ENCODE data around the gene NPTN. TPM values are rescaled to one million over a fixed set of nuclear protein-coding genes. Genes with fewer than 3 reads are reported as not detected.

The NPTN gene
- total RNA-seq, 1 experiment from 2014 or later: 164 TPM

DNA sequence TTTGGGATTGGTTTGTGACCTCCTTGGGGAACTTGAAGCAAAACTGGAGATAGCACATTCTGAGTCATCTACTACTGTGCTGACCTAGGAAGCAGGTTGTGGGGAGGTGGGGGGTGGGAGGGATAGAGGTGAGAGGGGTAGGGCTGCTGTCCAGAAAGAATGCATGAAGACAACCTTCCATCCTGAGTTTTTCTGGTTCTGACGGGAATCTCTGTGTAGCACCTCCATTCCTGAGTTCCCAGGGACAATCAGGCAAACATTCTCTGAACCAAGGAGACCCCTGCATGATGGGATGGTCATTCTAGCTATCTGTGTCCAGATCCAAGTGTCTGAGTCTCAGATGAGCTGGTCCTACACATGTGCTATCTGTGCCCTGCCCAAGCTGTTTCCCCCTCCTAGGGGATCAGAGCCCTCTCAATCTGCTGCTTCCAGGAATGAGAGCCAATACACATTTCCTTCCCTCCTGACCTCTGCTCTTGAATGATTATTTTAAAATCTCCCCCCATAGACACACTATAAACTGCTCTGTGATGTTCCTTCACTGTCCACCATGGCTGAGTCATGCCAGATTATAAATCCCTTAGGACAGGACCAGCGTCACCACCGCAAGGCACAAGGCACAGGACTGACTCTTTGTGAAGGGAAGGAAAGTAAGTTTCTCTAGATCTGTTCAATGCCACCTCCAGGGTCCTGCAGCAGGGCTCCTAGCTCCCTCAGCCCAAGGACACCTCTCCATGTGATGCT is 48.8 kb upstream of the NPTN start:
- Histone ChIP-seq H3K79me2 (ENCODE audit: low read length) (peaks cover 27% of the 10 kb centered on the region), H4K20me1 (ENCODE audit: low read length) (peaks cover 8% of the 10 kb centered on the region; the same call in 1 of the 2 replicates), H3K9me2 (replicated peaks; ENCODE audit: low read length) (no peaks in the 10 kb centered on the region), H3K4me3 (ENCODE audit: low read length) (no peak overlapping the region), H3K4me2 (ENCODE audit: low read length) (0 out of 2 replicates have a peak overlapping the region, but pooled peaks have one; percentile 7), H3K27me3 (ENCODE audit: low read length) (no peaks in the 10 kb centered on the region), H3K27ac (ENCODE audit: low read length) (no peak overlapping the region), H3K36me3 (ENCODE audit: low read depth, low read length) (no peaks in the 10 kb centered on the region), H2AFZ (ENCODE audit: low read length) (no peak overlapping the region), H3K9ac (ENCODE audit: low read length) (no peak overlapping the region), H3K9me3 (ENCODE audit: low read length) (no peaks in the 10 kb centered on the region), H3K4me1 (ENCODE audit: insufficient read depth, low read length) (peaks cover 35% of the 10 kb centered on the region), H3F3A (ENCODE audit: low read length, unreplicated experiment) (no peaks in the 10 kb centered on the region)
- DNase-seq (no peak), ATAC-seq (no peak)
- TF ChIP-seq EZH2 (IDR thresholded peaks at IDR 0.05; ENCODE audit: low read length, unreplicated experiment) (no peak), EZH2phosphoT487 (IDR thresholded peaks at IDR 0.05; ENCODE audit: borderline replicate concordance, low read length) (no peak)
- TF ChIP-seq, protein P1, sequence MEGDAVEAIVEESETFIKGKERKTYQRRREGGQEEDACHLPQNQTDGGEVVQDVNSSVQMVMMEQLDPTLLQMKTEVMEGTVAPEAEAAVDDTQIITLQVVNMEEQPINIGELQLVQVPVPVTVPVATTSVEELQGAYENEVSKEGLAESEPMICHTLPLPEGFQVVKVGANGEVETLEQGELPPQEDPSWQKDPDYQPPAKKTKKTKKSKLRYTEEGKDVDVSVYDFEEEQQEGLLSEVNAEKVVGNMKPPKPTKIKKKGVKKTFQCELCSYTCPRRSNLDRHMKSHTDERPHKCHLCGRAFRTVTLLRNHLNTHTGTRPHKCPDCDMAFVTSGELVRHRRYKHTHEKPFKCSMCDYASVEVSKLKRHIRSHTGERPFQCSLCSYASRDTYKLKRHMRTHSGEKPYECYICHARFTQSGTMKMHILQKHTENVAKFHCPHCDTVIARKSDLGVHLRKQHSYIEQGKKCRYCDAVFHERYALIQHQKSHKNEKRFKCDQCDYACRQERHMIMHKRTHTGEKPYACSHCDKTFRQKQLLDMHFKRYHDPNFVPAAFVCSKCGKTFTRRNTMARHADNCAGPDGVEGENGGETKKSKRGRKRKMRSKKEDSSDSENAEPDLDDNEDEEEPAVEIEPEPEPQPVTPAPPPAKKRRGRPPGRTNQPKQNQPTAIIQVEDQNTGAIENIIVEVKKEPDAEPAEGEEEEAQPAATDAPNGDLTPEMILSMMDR (conservative IDR thresholded peaks at IDR 0.05; ENCODE audit: low read depth, low read length): no peak
- CTCF ChIA-PET: no interaction called here
- intact Hi-C loops (cut with micrococcal nuclease): loop anchor here (5.0 kb wide), 1 partner anchor 45 kb away; no protein-coding TSS in a partner anchor
- POLR2A ChIA-PET (ENCODE audit: unreplicated experiment): no interaction called here
- no TSS peak for BruUV-seq (replicated peaks)

DNA sequence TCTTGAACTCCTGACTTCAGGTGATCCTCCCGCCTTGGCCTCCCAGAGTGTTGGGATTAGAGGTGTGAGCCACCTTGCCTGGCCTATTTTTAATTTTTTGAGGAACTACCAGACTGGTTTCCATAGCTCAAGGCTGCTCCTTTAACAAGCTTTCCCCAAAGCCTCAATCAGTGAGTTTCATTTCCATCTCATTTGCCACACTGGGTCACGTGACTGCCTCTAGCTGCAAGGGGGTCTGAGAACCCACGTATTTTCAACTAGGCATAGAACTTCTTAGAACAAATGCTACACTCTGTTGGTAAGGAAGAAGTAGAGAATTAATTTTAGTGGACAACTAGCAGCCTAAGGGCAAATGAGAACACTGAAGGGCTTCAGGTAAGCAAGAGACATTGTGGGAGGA is 47.9 kb upstream of the NPTN start:
- TF ChIP-seq, protein P1 (conservative IDR thresholded peaks at IDR 0.05; ENCODE audit: low read depth, low read length): no peak
- TF ChIP-seq EZH2 (IDR thresholded peaks at IDR 0.05; ENCODE audit: low read length, unreplicated experiment) (no peak), EZH2phosphoT487 (IDR thresholded peaks at IDR 0.05; ENCODE audit: borderline replicate concordance, low read length) (no peak)
- no peak for ATAC-seq
- no peaks in the 10 kb centered on the region for H3K9me3 ChIP-seq (ENCODE audit: low read length)
- H3K9me2 ChIP-seq (replicated peaks; ENCODE audit: low read length): no peaks in the 10 kb centered on the region
- H3K79me2 ChIP-seq (ENCODE audit: low read length): peaks cover 17% of the 10 kb centered on the region
- DNase-seq: no peak
- H3K4me2 ChIP-seq (ENCODE audit: low read length): no peak overlapping the region
- no peak overlapping the region for H3K9ac ChIP-seq (ENCODE audit: low read length)
- ChIA-PET POLR2A (ENCODE audit: unreplicated experiment) (no interaction called here), CTCF (no interaction called here)
- H3K4me1 ChIP-seq (ENCODE audit: insufficient read depth, low read length): peaks cover 25% of the 10 kb centered on the region
- no TSS peak for BruUV-seq (replicated peaks)
- intact Hi-C loops (cut with micrococcal nuclease): loop anchor here (5.0 kb wide), 1 partner anchor 44 kb away; no protein-coding TSS in a partner anchor
- H3K27ac ChIP-seq (ENCODE audit: low read length): no peak overlapping the region
- no peaks in the 10 kb centered on the region for H3F3A ChIP-seq (ENCODE audit: low read length, unreplicated experiment)
- H3K36me3 ChIP-seq (ENCODE audit: low read depth, low read length): no peaks in the 10 kb centered on the region
- H3K4me3 ChIP-seq (ENCODE audit: low read length): no peak overlapping the region
- peaks cover 2% of the 10 kb centered on the region; the same call in 1 of the 2 replicates for H4K20me1 ChIP-seq (ENCODE audit: low read length)
- no peak overlapping the region for H2AFZ ChIP-seq (ENCODE audit: low read length)
- no peaks in the 10 kb centered on the region for H3K27me3 ChIP-seq (ENCODE audit: low read length)

DNA sequence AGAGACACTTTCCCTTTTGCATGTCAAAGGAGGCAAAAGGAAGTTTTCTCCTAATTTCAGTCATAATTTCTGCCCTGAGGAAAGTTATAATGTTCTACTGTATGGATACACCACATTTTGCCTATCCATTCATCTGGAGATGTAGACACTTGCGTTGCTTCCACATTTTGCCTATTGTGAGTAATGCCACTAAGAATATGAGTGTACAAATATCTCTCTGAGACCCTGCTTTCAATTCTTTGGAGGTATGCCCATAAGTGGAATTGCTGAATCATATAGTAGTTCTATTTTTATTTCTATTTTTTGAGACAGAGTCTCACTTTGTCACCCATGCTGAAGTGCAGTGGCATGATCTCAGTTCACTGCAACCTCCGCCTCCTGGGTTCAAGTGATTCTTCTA is 47.4 kb upstream of the NPTN start:
- Histone ChIP-seq H3F3A (ENCODE audit: low read length, unreplicated experiment) (no peaks in the 10 kb centered on the region), H3K27ac (ENCODE audit: low read length) (no peak overlapping the region), H3K9ac (ENCODE audit: low read length) (no peak overlapping the region), H2AFZ (ENCODE audit: low read length) (no peak overlapping the region), H3K4me3 (ENCODE audit: low read length) (no peak overlapping the region), H4K20me1 (ENCODE audit: low read length) (no peaks in the 10 kb centered on the region), H3K9me2 (replicated peaks; ENCODE audit: low read length) (no peaks in the 10 kb centered on the region), H3K4me1 (ENCODE audit: insufficient read depth, low read length) (peaks cover 20% of the 10 kb centered on the region), H3K36me3 (ENCODE audit: low read depth, low read length) (no peaks in the 10 kb centered on the region), H3K9me3 (ENCODE audit: low read length) (no peaks in the 10 kb centered on the region), H3K79me2 (ENCODE audit: low read length) (peaks cover 12% of the 10 kb centered on the region), H3K4me2 (ENCODE audit: low read length) (no peak overlapping the region), H3K27me3 (ENCODE audit: low read length) (no peaks in the 10 kb centered on the region)
- ChIA-PET POLR2A (ENCODE audit: unreplicated experiment) (no interaction called here), CTCF (no interaction called here)
- intact Hi-C loops (cut with micrococcal nuclease): loop anchor here (5.0 kb wide), 1 partner anchor 43 kb away; no protein-coding TSS in a partner anchor
- no TSS peak for BruUV-seq (replicated peaks)
- ATAC-seq: no peak
- no peak for TF ChIP-seq EZH2phosphoT487 (IDR thresholded peaks at IDR 0.05; ENCODE audit: borderline replicate concordance, low read length)
- TF ChIP-seq, protein P1 (conservative IDR thresholded peaks at IDR 0.05; ENCODE audit: low read depth, low read length): no peak
- no peak for TF ChIP-seq EZH2 (IDR thresholded peaks at IDR 0.05; ENCODE audit: low read length, unreplicated experiment)
- no peak for DNase-seq

Data from PC-3 (cell line).